NCI-H748 (cell line): ENCODE measurements around the gene RABGGTA.
A peak's percentile ranks its signal among the peaks of the same experiment; 100 is the strongest.

Experiments used
- DNase-seq: peaks from one replicate; lab custom pipeline; 2025; ENCODE audit not compliant: unreplicated experiment; lab: John Stamatoyannopoulos, UW

RABGGTA gene, protein sequence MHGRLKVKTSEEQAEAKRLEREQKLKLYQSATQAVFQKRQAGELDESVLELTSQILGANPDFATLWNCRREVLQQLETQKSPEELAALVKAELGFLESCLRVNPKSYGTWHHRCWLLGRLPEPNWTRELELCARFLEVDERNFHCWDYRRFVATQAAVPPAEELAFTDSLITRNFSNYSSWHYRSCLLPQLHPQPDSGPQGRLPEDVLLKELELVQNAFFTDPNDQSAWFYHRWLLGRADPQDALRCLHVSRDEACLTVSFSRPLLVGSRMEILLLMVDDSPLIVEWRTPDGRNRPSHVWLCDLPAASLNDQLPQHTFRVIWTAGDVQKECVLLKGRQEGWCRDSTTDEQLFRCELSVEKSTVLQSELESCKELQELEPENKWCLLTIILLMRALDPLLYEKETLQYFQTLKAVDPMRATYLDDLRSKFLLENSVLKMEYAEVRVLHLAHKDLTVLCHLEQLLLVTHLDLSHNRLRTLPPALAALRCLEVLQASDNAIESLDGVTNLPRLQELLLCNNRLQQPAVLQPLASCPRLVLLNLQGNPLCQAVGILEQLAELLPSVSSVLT

DNA sequence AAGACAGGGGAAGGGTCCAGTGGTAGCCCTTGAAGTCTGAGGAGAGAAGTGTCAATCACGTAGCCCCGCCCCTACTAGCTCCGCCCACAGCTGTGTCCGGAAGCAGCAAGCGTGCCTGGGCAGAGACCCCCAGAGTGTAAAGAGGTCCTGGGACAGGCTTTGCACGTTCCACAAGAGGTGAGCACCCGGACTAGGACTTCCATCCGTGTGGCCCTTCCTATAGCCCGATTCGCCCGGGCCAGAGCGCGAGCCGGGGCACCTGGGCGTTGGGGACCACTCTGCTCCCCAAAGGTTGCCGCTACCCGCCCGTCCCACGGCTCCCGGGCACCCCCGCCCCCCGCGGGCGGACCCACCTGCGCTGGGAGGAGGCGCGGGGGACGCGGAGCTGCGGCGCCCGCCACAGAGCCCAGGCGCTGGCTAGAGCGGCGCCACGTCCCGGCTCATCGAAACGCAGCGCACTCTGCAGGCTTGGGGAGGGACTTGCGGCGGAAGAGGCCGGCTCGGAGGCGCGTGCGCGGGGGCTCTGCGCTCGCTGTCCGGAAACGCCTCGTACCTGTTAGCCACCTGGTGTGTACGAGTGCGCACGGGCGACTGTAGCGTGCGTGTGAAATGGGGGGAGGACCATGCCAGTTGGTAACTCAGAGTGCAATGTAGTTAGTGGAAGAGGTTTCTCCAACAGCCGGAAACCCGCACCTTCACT lies at the start of gene RABGGTA:
RABGGTA (minus strand) TSS at position 464 of the 700 bp plus-strand sequence. CDS start 482 bp downstream, outside the sequence.
- peak; percentile 96 for DNase-seq

DNA sequence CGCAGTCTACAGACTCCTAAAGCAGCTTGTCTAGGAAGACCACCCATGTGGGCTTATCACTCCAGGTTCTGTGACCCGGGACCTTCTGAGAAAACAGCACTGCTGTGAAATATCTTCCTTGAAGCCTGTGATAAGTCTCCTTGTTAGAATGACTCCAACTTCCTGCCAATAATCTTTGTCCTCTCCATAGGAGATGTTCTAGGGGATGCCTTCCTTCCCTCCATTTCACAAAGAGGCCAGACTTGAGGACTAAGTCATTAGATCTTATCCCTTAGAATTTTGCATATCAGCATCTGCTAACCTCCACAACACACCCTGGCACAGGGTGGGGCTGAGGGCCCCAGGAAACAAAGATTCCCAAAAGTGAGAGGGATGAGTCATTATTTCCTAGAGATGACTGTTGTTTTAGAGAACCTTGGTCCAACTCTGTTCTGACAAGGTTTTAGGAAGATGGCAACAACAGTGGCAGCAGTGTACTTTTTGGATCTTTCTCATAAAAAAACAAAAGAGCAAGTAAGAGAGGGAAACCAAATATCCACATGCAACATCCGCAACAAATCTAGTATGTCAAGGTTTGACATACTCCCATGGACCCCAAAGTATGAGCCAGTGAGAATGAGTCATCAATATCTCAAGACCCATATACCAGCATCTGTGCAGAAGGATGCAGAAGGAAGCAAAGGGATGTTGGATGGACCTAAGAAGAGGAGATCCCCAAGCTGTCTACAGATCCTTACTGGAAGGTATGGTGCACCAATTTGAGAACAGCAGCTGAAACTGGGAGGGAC lies 45.9 kb upstream of the RABGGTA start:
- no peak for DNase-seq

DNA sequence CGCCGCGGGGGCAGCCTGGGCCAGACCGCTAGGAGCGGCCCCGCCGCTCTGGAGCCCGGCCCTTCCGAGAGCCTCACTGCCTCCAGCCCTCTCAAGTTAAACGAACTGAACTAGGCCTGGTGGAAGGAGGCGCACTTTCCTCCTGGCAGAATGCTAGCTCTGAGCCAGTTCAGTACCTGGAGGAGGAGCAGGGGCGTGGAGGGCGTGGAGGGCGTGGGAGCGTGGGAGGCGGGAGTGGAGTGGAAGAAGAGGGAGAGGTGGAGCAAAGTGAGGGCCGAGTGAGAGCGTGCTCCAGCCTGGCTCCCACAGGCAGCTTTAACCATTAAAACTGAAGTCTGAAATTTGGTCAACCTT lies 45.2 kb upstream of the RABGGTA start:
- no peak for DNase-seq

DNA sequence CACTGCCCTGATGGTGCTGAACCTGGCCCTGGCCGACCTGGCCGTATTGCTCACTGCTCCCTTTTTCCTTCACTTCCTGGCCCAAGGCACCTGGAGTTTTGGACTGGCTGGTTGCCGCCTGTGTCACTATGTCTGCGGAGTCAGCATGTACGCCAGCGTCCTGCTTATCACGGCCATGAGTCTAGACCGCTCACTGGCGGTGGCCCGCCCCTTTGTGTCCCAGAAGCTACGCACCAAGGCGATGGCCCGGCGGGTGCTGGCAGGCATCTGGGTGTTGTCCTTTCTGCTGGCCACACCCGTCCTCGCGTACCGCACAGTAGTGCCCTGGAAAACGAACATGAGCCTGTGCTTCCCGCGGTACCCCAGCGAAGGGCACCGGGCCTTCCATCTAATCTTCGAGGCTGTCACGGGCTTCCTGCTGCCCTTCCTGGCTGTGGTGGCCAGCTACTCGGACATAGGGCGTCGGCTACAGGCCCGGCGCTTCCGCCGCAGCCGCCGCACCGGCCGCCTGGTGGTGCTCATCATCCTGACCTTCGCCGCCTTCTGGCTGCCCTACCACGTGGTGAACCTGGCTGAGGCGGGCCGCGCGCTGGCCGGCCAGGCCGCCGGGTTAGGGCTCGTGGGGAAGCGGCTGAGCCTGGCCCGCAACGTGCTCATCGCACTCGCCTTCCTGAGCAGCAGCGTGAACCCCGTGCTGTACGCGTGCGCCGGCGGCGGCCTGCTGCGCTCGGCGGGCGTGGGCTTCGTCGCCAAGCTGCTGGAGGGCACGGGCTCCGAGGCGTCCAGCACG lies 44.6 kb upstream of the RABGGTA start:
- DNase-seq = peak; percentile 54

DNA sequence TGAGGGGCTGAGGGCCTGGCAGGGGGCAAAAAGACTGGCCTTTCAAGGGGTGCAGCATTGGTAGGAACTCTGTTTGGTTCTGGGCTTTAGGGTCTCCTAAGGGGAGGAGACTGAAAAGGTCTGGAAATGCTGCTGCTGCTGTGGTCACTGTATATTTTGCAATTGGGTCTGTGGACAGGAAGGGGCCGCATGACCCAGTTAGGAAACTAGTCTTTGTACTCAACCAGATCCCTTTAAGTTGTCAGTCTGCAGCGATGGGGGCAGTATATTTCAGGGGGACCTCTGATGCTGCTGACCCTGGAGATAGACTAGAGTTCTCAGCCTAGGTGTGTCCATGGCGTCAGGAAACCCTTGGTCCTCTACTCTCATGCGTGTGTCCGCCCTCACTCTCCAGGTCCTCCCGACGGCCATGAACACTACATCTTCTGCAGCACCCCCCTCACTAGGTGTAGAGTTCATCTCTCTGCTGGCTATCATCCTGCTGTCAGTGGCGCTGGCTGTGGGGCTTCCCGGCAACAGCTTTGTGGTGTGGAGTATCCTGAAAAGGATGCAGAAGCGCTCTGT lies 43.9 kb upstream of the RABGGTA start:
- no peak for DNase-seq

DNA sequence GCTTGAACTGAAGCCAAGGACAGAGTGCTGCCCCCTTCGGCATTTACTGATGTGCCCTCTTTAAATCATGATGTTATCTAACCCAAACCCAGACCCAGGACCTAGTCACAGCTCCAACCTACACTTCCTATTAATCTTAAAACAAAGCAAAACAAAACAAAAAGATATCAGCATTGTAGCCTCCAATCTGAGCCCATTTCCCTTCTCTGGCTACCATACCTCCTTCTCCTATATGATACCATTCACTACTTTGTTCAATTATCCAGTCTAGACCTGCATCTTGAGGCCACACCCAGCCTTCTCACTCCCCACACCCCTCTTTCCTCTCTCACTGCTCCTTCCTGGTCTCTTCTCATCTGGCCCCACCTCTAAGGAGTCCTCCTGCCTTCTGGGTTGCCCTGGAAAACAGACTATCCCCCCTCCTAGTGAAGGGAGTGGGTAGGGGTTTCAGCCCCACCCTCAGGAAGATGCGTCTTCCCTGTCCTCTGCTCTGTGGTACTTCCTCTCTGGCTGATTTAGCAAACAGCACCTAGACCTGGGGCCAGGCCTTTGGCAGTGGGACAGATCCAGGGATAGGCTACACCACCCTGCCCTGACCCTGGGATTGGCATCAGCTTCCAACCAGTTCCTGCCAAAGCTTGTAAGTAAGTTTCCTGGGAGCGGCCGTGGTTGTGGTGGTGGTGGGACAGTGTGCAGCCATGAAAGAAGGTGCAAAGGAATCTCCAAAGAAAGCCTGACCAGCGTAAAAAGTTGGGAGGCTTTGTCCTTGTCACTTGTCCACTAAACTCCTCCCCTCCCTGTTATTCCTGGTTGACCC lies 43.2 kb upstream of the RABGGTA start:
- DNase-seq = no peak

DNA sequence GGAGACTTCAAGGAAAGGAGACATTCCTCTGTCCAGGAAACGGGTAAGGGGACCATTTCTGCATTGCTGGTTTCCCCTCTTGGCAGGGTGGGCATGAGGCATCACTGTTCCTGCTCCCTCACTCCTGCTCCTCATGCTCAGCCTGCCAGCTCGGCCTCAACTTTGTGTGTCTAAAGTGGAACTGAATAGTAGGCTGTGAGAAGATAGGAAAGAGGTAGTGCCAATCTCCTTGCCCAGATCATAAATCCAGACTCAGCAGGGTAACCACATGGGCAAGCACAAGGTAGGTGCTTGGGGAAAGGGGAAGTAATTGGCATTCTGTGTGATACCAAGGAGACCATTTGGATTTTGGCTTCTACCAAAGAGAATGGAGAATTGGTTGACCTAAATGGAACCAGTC lies 42.5 kb upstream of the RABGGTA start:
- no peak for DNase-seq

DNA sequence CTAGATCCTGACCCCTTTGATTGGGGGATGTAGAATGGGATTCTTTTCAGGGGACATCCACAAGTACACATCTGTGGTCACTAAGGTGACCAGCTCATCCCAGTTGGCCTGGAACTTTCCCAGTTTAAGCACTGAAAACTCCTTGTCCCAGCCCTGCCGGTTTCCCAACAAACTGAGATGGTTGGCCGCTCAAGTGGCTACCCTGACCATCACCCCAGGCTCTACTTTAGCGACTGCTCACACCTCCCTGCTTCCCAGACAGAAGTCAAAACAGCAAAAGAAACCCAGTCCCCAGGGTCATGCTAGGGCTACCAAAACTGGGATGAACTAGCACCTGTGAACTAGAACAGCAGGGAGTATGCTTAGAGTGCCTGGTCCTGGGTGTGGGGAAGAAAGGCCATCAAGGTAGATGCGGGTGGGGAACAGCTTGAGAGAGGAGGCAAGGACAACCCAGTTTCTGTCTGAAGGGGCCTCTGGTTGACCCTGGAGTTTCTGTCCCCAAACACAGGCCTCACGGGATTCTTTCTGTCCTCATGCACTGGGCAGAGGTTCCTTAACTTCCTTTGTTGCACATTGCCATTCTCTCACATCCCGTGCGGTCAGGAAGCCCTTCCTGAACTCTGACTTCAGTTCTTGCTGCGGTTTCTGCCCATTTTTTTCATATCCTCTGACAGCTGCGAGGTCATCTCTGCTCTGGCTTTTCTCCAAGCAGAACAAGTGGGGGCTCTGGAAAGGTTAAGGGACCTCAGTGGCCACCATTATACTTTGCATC lies 41.5 kb upstream of the RABGGTA start:
- no peak for DNase-seq

DNA sequence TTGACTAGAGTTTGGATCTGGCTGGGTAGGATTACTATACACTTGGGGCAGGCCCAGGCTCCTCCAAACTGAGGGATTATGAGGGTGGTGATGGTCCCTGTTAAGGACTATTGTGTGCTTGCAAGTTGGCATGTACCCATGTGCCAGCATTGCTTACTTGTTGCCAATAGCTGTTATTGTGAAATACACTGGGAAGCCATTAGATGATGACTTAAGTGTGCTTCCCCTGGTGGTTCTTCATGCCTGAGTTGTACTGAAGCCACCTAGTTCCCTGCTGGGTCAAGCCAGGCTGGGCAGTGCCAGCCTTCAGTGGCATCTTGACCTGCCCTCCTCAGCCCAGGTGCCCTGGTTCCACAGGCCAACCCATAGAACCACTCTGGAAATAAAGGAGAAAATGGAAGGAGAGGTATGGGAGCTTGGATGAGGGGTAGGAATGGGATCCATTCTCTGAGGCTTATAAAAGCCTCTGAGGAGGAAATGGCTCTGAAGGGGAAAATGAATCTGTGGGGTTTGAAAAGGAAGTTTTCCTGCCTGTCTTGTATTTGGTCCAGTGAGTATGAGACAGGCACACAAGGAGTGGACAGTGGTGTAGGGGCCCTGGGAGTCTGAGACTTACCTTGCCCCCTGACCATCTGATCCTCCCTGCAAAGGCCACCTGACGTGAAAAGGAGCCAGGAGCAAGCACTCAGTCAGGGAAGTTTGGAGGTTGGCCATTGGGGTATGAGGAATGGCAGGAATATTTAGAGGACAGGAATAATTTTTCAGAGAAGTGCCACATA lies 40.6 kb upstream of the RABGGTA start:
- no peak for DNase-seq

DNA sequence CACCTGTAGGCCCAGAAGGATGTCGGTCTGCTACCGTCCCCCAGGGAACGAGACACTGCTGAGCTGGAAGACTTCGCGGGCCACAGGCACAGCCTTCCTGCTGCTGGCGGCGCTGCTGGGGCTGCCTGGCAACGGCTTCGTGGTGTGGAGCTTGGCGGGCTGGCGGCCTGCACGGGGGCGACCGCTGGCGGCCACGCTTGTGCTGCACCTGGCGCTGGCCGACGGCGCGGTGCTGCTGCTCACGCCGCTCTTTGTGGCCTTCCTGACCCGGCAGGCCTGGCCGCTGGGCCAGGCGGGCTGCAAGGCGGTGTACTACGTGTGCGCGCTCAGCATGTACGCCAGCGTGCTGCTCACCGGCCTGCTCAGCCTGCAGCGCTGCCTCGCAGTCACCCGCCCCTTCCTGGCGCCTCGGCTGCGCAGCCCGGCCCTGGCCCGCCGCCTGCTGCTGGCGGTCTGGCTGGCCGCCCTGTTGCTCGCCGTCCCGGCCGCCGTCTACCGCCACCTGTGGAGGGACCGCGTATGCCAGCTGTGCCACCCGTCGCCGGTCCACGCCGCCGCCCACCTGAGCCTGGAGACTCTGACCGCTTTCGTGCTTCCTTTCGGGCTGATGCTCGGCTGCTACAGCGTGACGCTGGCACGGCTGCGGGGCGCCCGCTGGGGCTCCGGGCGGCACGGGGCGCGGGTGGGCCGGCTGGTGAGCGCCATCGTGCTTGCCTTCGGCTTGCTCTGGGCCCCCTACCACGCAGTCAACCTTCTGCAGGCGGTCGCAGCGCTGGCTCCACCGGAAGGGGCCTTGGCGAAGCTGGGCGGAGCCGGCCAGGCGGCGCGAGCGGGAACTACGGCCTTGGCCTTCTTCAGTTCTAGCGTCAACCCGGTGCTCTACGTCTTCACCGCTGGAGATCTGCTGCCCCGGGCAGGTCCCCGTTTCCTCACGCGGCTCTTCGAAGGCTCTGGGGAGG lies 39.5 kb upstream of the RABGGTA start, which contains the start of gene LTB4R:
LTB4R (plus strand) TSS at position 857 of the 959 bp plus-strand sequence. CDS start 4,150 bp downstream, outside the sequence.
- peak; percentile 91 for DNase-seq

DNA sequence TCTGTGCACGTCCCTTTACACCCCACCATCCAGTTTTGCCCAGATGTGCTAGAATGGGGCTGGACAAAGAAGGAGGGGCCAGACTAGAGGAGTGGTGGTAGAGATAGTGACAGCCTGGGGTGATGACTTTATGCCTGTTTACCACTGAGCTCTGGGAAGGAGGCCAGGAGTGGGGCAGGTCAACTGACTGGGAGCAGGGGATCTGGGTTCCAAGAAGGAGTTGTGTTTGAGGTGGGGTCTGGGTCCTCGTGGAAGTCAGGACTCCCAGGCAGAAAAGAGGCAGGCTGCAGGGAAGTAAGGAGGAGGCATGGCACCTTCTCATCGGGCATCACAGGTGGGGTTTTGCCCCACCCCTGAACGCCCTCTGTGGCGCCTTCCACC lies 38.9 kb upstream of the RABGGTA start:
- peak; percentile 39 for DNase-seq

DNA sequence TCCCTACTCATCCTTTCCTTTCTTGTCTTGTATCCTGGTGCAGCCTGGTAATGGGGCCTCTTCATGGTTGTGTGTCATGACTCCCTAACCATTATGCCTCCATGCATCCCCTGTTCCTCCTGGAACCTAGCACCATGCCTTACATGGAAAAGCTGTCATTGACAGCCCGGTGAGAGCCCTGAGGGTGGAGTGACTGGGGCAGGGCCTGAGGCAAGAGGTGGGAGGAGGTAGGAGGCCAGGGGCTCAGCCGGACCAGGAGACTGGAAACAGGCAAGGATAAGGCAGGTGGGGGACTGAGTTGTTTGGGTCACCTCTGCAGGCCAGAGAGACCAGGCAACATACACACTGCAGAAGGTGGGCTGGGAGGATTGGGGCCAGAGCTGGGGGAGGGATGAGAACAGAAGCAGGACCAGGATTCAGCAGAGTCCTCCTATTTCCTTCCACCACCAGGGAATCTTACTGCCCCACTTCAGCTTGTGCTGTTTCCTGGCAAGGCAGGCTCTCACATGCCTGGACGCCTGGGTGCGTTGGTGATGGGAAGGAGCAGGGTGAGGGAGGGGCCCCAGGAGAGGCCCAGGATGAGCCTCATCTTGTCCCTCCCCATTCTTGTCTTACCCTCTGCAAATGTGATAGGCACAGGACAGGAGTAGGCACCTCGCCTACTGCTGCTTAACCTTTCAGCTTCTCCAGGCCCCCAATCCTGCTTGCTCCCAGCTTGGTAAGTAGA lies 38.3 kb upstream of the RABGGTA start, which contains the start of gene LTB4R2:
LTB4R2 (plus strand) TSS at position 603 of the 727 bp plus-strand sequence. CDS start 525 bp downstream, outside the sequence.
- no peak for DNase-seq

DNA sequence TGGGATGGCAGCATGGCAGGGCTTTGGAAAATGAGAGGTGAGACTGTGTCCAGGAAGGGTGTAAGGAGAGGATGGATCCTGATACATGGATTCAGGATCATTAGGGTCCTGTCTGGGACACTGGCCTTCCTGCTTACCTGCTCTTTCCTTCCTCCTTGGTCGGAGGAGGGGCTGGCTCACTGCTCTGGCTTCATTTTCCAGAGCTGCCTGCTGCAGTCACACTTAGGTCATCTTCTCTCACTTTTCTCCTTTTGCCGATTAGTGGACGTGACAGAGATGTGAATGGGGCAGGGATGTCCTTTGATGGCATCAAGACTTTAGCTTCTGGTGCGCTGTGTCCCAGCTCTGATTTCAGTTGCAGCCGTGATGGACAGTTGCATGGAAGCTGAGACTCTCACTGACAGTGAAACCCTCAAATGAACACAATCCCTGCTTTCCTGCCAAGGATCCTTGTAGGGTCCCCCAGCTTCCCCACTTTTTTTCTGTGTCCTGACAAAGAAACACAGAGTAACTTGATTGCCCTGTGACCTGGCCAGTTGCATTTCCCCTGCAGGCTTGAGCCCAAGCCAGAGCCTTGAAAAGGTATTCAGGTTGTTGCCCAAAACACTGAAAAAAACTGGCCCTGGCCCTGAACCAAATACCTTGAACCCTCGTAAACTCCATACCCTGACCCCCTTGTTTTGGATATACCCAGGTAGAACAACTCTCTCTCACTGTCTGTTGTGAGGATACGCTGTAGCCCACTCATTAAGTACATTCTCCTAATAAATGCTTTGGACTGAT lies 37.1 kb upstream of the RABGGTA start:
- no peak for DNase-seq

DNA sequence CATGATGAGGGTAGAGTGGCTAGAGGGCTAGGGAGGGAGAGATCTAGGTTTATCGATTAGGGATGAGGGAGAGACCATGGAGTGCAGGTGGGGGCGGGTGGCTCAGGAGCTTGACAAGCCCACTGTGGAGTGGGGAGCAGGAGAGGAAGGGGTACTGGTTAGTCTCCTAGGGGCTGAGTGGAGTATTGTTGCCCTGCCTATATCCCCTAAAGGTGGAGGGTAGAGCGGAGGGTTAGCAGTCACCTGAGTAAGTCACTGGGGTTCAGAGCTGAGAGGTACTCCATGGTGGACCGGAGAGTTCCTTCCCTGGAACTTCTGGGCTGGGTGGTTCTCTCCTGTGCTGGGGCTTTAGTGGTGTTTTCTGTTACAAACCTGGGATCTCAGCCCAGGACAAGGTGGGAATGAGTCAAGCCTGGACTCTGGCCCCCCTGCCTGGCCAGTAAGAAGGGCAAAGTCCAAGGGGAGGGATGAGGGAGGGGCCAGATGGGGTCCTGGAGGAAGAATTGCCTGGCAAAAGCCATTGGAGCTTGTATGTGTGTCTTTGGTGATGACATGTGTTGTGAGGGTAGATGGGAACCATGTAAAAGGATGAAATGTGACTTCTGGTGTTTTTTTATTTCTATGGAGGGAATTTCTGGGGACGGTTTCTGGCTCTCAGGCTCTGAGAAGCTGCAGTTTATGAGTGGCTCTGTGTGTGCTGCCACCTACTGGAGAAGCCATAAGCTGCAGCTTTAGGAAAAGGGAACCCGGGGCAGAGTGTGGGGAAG lies 36.4 kb upstream of the RABGGTA start, which contains the start of gene CIDEB:
CIDEB (minus strand) TSS at position 403 of the 767 bp plus-strand sequence; CDS start at position 284, 119 bp downstream.
- DNase-seq = peak; percentile 49
